Eye (tissue), 1 donor: ENCODE data around the gene MYO16.

Source experiments
- DNase-seq: peaks from one replicate; pipeline ENCODE4 v3.0.0-alpha.2; 2015

The MYO16 gene

GRCh38 chr13:108813587-108814170 lies 184.3 kb downstream of the MYO16 start:
- no peak for DNase-seq

DNA sequence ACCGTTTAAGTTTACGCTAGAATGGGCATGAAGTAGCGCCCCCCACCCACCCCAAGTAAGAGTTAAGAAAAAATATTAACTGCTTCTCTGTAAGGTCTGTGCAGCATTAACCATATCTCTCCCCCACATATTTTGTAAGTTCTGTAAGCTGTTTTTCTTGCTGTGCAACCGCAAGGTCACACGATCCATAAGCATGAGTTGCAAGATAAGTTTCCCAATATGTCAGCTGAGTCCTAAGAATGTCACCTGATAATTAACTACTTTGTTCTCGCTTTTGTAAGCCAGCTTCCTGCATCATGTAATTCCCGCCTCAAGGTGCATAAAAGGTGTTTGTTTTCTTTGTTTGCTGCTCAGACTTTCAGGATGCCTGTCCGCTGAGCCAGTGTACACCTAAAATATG lies 187.0 kb downstream of the MYO16 start:
- DNase-seq = no peak

DNA sequence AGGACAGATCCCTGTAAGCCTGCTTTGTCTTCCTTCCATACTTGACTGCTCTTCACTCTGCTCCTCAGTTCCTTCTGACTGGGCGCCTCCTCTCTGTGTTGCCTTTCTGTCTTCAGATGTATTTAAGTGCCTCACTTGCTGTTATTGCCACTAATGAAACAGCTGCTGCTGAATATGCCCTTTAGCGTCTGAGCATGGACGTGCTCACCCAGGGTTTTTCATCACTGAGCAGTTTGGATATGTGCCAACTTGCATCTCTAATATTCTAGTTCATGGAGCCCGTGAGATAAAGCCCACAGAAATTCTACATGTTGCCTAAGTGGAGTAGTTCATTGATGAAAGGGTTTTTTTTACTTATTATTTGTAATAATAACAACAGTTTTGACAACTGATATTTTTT lies 198.2 kb downstream of the MYO16 start:
- DNase-seq = peak; percentile 39

GRCh38 chr13:108828086-108828815 lies 198.8 kb downstream of the MYO16 start:
- no peak for DNase-seq

DNA sequence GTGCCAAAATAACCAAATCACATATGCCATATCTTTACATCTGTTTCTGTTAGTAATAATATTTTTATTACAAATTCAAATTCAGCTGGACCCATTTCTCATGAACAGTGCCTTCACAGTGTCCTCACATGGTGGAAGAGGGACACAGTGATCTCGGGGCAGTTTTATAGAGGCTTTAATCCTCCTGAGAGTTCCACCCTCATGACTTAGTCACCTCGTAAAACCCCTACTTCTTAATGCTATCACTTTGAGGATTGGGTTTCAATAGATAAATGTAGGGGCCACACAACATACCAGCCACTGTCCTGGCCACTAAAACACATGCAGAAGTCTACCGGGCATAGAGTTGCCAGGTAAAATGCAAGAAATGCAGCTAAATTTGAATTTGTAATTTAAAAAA lies 201.5 kb downstream of the MYO16 start:
- DNase-seq = no peak

DNA sequence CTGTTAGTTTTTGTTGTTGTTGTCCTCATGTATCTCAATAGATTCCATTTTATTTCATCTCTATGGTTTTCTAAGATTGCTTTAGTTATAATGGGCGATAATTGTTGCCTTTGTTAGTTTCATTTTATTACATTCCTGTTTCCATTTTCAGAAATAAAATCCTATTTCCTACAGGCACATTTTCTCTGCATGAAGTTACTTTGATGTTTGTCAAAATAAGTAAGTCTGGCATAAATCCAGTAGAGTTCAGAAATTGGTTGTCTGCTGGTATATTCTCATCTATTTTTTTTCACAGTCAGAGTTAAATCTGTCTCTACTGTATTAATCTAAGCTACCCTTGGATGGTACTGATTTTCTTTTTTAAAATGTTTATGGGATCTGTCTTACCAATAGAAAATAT lies 204.1 kb downstream of the MYO16 start:
- no peak for DNase-seq

- DNase-seq = no peak
These were observed 204.8 kb downstream of the MYO16 start for GRCh38 chr13:108834193-108834592.

DNA sequence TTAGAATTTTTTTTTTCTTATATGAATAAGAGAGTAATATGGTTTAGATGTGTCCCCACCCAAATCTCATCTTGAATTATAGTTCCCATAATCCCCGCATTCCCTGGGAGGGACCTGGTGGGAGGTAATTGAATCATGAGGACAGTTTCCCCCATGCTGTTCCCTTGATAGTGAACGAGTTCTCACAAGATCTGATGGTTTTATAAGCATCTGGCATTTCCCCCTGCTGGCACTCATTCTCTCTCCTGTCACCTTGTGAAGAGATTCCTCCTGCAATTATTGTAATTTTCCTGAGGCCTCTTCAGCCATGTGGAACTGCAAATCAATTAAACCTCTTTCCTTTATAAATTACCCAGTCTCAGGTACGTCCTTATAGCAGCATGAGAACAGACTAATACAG lies 205.7 kb downstream of the MYO16 start:
- no peak for DNase-seq

DNA sequence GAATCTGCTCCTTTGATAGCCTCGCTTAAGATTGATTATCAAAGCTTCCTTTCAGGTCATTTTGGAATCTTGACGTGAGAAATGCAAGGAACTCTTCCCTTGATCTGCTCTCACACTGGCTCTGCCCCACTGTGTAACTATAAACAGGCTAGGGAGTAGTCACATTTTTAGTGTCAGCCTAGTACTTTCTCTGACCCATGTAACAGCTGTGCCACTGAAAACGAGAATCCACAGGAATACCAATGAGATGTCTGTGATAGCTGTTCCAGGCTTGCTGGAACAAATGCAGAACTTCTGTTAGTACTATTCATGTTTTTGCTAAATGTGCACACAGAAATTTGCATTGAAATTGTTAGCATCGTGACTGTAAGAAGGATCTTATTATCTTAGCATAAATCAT lies 221.3 kb downstream of the MYO16 start:
- DNase-seq = no peak

DNA sequence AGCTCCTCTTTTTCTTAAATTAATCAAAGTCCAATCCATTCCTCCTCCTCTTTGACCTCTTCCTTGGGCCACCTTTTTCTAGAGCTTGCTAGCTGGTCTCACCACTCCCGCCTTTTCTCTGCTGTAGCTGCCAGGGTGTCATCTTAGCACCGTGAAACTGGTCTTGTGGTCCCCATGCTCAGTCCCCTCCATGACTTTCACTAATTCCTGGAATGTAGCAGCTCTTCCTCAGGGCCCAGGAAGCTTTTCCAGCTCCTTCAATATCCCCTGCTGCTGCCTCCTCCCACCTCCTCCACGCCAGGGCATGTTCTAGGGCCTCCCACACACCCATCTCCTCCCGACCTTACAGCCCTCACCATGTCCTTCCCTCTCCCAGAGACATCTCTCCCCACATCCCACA lies 222.2 kb downstream of the MYO16 start:
- DNase-seq = no peak

GRCh38 chr13:108853031-108853430 lies 223.6 kb downstream of the MYO16 start:
- no peak for DNase-seq

DNA sequence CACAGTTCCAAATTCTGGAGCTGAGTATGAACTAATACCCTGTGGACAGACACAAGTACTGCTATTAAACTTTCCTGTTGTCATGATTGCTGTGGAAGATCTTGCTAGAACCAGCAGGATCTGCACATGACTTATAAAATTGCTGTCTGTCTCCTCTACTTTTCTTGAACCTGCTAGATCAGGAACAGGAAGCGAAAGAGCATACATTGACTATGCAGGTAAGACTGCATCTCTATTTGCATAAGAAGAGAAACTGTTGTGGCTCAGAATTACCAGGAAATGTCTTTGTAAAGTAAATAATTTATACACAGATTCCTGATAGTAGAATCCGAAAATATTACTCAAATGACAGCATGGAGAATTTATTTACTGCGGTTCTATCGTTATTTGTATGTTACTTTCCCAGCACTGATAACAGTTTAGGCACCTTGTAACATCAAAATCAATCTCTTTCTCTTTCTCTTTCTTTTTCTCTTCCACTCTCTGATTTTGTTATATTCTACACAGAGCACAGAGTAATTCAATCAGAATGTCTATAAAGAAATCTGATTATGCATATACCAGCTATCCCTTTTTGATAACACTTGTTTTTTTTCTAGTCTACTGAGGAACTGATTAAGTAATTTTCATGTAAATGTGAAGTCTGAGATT lies 226.5 kb downstream of the MYO16 start:
- no peak for DNase-seq

DNA sequence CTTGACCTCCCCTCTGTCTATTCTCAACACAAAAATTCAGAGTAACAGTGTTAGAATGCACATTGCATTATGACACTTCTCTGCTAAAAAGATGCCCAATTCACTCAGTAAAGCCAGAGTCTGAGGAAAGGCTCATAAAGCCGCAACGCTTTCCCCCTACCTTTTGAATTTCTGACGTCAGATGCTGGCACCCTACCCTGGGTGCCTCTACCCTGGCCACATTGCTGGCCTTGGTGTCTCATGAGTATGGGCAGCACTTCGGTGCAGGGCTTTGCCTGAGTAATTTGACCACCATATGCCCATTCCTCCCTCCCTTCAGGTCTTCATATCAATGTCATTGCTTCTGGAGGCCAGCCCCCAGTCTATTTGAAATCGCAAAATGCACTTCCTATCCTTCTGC lies 229.3 kb downstream of the MYO16 start:
- no peak for DNase-seq

DNA sequence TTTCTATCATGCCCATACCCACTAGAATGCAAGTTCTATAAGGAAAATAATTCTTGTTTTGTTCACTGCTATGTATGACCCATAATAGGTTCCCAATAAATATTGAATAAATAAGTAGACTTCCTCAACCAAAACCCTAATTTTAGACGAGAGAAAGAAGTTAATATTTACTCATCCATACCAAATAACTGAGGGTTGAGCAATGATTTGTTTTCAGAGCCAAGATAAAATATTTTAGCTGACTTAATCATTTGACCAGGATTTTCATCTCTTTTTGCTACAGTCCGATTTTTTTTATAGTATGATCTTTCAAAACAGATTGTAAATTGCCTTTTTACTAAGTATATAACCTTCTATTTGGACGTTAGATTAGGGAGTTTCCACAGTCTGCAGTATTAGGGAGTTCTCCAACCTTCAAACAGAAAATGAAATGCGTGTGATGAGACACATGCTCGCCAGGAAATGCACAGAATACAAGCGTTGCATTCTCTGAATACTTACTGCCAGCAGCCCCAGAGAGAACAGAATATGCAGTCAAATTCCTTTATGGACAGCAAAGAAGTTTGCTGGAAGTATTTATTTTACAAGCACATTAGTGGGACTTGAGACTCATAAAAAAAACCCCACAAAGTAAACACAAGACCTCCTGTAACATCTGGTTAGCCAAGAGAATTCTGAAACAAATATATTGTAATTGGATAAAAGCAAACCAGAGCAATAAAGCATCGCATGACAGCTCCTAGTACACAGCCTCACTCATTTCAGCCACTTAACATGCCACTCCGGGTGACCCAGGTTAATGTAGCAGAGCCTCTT lies 230.0 kb downstream of the MYO16 start:
- peak; percentile 21 for DNase-seq

DNA sequence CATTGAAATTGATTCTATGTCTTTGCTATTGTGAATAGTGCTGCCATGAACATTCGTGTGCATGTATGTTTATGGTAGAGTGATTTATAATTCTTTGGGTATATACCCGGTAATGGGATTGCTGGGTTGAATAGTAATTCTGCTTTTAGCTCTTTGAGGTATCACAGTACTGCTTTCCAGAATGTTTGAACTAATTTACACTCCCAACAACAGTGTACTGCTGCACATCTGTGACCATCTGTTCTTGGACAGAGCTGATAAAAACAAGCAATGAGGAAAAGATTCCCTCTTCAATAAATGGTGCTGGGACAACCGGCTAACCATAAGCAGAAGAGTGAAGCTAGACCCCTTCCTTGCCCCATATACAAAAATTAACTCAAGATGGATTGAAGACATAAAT lies 231.0 kb downstream of the MYO16 start:
- no peak for DNase-seq

DNA sequence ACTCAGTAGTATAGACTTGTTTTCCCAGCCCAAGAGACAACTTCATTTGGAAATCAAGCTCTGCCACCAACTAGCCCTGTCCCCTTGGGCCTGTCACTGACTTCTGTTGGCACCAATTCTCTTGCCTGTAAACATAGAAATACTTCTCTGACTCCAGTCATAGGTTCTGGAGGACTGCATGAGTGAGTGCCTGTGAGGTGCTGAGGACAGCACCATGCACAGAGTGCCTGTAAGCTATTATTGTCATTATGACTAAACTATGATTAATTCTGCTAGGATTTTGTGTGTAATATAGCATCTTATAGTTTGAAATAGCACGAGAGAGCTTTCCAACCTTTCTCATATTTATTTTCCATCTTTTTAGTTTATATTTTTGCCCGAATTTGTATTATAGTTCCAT lies 247.9 kb downstream of the MYO16 start:
- no peak for DNase-seq

- no peak for DNase-seq
These were observed 249.3 kb downstream of the MYO16 start for GRCh38 chr13:108878732-108879131.

GRCh38 chr13:108889324-108889984 lies 260.0 kb downstream of the MYO16 start:
- no peak for DNase-seq

GRCh38 chr13:108895220-108895704 lies 265.9 kb downstream of the MYO16 start:
- peak; percentile 75 for DNase-seq

DNA sequence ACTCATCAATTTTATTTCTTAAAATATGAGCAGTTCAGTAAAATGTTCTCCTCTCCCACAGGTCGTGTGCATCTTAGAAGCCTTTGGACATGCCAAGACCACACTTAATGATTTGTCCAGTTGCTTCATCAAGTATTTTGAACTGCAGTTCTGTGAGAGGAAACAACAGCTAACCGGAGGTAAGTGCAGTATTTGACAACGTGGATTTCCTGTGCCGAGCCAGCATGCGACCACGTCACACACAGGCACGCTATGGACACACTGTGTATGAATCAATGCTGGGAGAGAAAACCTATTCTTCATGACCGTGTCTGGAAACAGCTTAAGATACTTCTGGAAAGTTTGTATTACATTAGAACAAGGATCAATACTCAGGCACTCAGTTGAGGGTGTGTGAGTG lies 268.5 kb downstream of the MYO16 start:
- DNase-seq = no peak

DNA sequence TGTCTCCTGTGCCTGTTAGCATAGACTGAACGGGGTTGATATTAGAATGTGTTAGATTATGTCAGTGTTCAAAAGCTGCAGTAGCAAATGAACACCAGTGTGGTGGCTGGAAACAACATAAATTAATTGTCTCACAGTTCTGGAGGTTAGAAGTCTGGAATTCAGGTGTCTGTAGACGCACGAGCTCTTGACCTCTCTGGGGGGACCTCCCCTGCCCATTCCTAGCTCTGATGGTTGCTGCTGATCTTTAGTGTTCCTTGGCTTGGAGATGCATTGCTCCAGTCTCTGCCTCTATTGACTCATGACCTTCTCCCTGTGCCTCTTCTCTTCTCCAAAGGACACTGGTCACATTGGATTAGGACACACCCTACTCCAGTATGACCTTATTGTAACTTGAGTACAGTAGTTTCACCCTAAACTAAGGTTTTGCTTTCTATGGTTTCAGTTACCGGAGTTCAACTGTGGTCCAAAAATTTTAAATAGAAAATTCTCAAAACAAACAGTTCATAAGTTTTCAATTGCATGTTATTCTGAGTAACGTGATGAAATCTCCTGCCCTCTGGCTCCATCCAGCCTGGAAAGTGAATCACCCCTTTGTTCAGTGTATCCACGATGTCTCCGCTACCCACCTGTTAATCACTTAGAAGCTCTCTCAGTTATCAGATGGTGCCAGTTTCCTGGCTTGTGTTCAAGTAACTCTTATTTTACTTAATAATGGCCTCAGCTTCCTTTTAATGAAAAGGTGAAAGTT lies 273.2 kb downstream of the MYO16 start:
- DNase-seq = no peak

DNA sequence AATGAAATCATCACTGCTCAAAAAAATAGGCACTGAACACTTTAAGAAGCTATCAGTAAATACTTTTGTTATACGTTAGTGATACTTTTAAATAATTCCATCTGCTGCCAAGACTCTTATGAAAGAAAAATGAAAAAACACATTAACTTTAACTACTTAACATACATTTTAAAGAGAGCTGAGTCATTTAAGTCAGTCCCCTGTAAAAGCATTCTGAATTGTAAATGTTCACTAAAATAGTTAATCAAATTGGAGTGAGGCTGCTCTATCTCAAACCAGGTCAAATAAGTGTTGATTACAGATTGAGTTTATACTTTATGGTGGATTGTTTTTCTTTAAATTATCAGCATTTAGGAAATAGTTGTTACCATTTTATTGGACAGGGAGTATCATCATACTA lies 274.2 kb downstream of the MYO16 start:
- no peak for DNase-seq
